A673 (cell line): ENCODE data around the gene SPAM1.

Experiments used
- EZH2 ChIP-seq: fragments of 200-600 bp; sonication (generic); IDR thresholded peaks from 2 replicates; pipeline ENCODE4 v1.6.1; 2017; ENCODE audit warnings: borderline replicate concordance, low read depth, mild to moderate bottlenecking, mixed read lengths, antibody characterized with exemption, low read length; ENCODE audit not compliant: poor library complexity, severe bottlenecking
- TF ChIP-seq, protein P1 (sequence below): fragments of 300-800, 200-600 bp; sonication (generic); conservative IDR thresholded peaks from 2 replicates; pipeline ENCODE4 v1.5.1; 2017; ENCODE audit warnings: low read depth, mild to moderate bottlenecking, antibody characterized with exemption, low read length, moderate library complexity, mixed read lengths

DNA sequence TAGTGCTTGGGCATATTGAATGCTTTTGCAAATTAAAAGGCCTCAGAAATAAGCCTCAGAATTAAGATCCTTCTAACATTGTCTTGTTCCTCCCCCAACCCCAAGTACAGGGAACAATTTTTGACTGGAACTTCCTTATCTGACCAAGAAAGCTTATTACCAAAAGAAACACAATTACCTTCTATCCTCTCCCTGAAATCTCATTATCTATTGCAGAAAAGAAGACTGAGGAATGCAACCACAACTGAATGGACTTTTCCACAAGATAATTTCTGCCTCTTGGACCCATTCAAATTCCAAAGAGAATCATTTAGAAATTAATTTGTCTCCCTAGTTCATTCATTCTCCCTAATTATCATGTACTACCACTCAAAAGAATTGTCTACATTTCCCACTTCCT is 36.8 kb upstream of the SPAM1 start:
- TF ChIP-seq, protein P1, sequence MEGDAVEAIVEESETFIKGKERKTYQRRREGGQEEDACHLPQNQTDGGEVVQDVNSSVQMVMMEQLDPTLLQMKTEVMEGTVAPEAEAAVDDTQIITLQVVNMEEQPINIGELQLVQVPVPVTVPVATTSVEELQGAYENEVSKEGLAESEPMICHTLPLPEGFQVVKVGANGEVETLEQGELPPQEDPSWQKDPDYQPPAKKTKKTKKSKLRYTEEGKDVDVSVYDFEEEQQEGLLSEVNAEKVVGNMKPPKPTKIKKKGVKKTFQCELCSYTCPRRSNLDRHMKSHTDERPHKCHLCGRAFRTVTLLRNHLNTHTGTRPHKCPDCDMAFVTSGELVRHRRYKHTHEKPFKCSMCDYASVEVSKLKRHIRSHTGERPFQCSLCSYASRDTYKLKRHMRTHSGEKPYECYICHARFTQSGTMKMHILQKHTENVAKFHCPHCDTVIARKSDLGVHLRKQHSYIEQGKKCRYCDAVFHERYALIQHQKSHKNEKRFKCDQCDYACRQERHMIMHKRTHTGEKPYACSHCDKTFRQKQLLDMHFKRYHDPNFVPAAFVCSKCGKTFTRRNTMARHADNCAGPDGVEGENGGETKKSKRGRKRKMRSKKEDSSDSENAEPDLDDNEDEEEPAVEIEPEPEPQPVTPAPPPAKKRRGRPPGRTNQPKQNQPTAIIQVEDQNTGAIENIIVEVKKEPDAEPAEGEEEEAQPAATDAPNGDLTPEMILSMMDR, result no peak
- TF ChIP-seq EZH2, result no peak
